SU-DHL-6 (cell line): ENCODE data around the gene SLC22A1.

Source experiments
- EZH2phosphoT487 ChIP-seq: fragments of 200-600 bp; sonication (generic), shearing (Covaris generic); conservative IDR thresholded peaks from 2 replicates; pipeline ENCODE4 v1.6.1; 2018; ENCODE audit warnings: mild to moderate bottlenecking, antibody characterized with exemption, low read length, moderate library complexity, mixed read lengths
- TF ChIP-seq, protein P1 (sequence below): fragments of 200-600 bp; sonication (generic); IDR thresholded peaks from one replicate; pipeline ENCODE4 v1.5.1; 2017; ENCODE audit warnings: antibody characterized with exemption, mild to moderate bottlenecking, low read length, moderate library complexity; ENCODE audit not compliant: insufficient read depth, poor library complexity, severe bottlenecking

DNA sequence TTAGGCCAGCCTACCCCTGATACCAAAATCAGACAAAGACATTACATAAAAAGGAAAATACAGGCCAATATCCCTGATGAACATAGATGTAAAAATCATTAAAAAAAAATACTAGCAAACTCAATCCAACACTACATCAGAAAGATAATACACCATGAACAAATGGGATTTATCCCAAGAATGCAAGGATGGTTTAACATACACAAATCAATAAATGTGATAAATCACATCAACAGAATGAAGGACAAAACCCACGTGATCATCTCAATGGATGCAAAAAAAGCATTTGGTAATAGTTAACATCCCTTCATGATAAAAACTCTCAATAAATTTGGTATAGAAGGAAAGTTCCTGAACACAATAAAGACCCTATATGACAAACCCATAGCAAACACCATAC is 73.2 kb downstream of the SLC22A1 start:
- TF ChIP-seq, protein P1, sequence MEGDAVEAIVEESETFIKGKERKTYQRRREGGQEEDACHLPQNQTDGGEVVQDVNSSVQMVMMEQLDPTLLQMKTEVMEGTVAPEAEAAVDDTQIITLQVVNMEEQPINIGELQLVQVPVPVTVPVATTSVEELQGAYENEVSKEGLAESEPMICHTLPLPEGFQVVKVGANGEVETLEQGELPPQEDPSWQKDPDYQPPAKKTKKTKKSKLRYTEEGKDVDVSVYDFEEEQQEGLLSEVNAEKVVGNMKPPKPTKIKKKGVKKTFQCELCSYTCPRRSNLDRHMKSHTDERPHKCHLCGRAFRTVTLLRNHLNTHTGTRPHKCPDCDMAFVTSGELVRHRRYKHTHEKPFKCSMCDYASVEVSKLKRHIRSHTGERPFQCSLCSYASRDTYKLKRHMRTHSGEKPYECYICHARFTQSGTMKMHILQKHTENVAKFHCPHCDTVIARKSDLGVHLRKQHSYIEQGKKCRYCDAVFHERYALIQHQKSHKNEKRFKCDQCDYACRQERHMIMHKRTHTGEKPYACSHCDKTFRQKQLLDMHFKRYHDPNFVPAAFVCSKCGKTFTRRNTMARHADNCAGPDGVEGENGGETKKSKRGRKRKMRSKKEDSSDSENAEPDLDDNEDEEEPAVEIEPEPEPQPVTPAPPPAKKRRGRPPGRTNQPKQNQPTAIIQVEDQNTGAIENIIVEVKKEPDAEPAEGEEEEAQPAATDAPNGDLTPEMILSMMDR = no peak
- no peak for TF ChIP-seq EZH2phosphoT487
